Endometrial microvascular endothelial cells (primary cell): ENCODE results near the gene VPS37B. TPM values are rescaled to one million over a fixed set of nuclear protein-coding genes. Genes with fewer than 3 reads are reported as not detected.

ENCODE experiments used
- in situ Hi-C: cut with HindIII; loops from 2 replicates; pipeline ENCODE4 v1.10.0; 2017; ENCODE audit warnings: low sequenced_read_pairs, low pct_unique_long_range_greater_than_20kb; ENCODE audit errors: inconsistent ontology term
- total RNA-seq: library from RNA; depleted of rRNA; stranded (reverse); fragments of >200 nt; gene quantifications from one replicate; pipeline ENCODE4 v1.2.3, GENCODE V29; 2015; ENCODE audit errors: inconsistent ontology term

VPS37B gene
- total RNA-seq, 1 donor from 2014 or later: 29.5 TPM

GRCh38 chr12:122846622-122847515 is 49.1 kb downstream of the VPS37B start:
- in situ Hi-C loops: no loop called here

- in situ Hi-C loops: no loop called here
Measured at GRCh38 chr12:122845865-122846621, 49.9 kb downstream of the VPS37B start.

GRCh38 chr12:122845041-122845864 is 50.7 kb downstream of the VPS37B start:
- in situ Hi-C loops: no loop called here

GRCh38 chr12:122844366-122844971 is 51.5 kb downstream of the VPS37B start:
- in situ Hi-C loops: no loop called here

GRCh38 chr12:122843455-122843854 is 52.5 kb downstream of the VPS37B start:
- in situ Hi-C loops: no loop called here

- in situ Hi-C loops: no loop called here
Measured at GRCh38 chr12:122842505-122843405, 53.2 kb downstream of the VPS37B start.

- in situ Hi-C loops: no loop called here
Measured at GRCh38 chr12:122841544-122842321, 54.2 kb downstream of the VPS37B start.

- in situ Hi-C loops: no loop called here
Measured at GRCh38 chr12:122840580-122841513, 55.1 kb downstream of the VPS37B start.

- in situ Hi-C loops: no loop called here
Measured at GRCh38 chr12:122839907-122840554, 55.9 kb downstream of the VPS37B start.

GRCh38 chr12:122838841-122839240 is 57.1 kb downstream of the VPS37B start:
- in situ Hi-C loops: no loop called here

- in situ Hi-C loops: no loop called here
Measured at GRCh38 chr12:122837306-122838265, 58.3 kb downstream of the VPS37B start.

GRCh38 chr12:122836027-122836921 is 59.6 kb downstream of the VPS37B start:
- in situ Hi-C loops: no loop called here

- in situ Hi-C loops: no loop called here
Measured at GRCh38 chr12:122835750-122836026, 60.2 kb downstream of the VPS37B start.
